GM12872 (cell line): ENCODE measurements around the gene MYRIP.

Source experiments
- TF ChIP-seq, protein P1 (sequence below): IDR thresholded peaks from 3 replicates; pipeline ENCODE4 v1.5.1; 2011; ENCODE audit warnings: low read depth, mild to moderate bottlenecking, low read length, moderate library complexity; ENCODE audit not compliant: insufficient read depth

The MYRIP gene

DNA sequence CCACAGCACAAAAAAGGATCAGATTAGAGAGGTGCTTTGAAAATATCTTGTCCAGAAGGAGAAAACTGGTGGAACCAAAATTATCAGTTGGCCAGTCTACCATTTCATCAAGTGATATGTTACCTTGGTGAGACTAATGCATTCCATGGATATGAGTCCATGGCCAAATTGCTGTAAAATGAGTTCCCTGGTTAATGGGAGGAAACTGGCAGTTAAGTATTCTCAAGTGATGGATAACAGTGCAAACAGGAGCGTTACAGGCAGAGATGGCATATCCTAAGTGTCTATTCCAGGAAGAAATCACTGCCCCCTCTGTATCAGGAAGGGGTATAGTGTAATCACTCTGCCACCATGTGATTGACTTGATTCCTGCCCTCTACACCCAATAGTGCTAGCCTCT lies 34.0 kb downstream of the MYRIP start:
- TF ChIP-seq, protein P1, sequence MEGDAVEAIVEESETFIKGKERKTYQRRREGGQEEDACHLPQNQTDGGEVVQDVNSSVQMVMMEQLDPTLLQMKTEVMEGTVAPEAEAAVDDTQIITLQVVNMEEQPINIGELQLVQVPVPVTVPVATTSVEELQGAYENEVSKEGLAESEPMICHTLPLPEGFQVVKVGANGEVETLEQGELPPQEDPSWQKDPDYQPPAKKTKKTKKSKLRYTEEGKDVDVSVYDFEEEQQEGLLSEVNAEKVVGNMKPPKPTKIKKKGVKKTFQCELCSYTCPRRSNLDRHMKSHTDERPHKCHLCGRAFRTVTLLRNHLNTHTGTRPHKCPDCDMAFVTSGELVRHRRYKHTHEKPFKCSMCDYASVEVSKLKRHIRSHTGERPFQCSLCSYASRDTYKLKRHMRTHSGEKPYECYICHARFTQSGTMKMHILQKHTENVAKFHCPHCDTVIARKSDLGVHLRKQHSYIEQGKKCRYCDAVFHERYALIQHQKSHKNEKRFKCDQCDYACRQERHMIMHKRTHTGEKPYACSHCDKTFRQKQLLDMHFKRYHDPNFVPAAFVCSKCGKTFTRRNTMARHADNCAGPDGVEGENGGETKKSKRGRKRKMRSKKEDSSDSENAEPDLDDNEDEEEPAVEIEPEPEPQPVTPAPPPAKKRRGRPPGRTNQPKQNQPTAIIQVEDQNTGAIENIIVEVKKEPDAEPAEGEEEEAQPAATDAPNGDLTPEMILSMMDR, result no peak

DNA sequence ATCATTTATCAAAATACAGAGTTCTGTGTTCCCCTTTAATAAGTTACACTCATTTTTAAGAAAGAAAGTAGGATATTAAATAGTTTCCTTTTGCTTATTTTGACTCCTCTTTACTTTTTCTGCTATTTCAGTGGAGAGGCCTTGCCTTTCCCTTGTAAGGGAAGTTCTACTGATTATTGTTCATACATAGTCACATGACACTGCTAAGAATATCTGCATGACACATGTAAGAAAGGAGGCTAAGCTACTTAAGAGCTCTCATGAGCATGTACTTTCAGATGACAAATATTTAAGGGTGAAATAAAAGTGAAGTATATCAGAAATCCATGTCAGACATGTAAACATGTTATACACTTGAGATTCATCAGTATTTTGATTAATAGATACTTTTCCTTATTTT lies 39.0 kb downstream of the MYRIP start:
- TF ChIP-seq, protein P1, result no peak

DNA sequence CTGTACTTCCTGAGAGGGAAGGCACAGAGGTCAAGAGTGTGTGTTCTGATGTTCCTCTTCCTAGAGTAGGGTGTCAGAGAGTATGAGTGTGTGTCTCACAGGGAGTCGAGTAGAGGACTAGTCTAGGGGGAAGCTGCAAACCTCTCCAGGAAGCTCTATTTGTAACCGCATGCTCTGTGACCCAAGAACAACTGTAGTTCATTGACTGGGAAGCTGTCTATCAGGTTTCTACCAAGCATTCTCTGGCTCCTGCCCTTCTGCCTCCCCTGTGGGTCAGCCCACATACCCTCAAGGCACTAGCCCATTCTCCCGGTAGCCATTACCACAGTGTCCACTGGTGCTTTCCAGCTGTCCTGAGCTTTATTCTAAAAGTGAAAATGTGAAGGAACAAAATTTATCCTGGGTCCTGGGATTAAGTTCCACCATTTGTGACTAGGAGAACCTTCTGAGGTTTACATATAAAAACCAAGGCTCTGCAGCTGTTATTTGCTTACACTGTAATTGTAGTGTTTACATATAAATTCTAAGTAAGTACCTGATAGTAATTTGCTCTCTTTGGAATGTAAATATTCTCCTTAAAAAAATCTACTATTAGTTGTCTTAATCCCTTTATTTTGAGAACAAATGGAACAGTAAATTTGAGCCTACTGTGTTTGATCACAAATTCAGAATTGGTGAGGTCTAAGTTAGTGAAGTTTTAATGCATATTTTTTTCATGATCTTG lies 40.7 kb downstream of the MYRIP start:
- TF ChIP-seq, protein P1, result no peak

DNA sequence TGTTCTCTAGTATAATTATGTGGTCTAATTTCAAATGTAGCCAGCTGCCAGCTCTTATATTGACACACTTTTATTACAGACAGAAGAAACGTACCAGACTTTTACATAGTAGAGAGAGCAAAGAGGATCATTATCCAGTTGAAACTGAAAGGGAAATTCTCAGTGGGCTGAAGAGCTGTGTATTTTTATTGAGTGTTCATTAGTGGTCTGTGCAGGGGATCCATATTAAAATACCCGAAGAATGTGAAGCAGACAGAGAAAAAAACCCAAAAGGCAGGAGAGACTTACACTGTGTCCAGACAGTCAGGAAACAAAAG lies 41.3 kb downstream of the MYRIP start:
- TF ChIP-seq, protein P1, result no peak

DNA sequence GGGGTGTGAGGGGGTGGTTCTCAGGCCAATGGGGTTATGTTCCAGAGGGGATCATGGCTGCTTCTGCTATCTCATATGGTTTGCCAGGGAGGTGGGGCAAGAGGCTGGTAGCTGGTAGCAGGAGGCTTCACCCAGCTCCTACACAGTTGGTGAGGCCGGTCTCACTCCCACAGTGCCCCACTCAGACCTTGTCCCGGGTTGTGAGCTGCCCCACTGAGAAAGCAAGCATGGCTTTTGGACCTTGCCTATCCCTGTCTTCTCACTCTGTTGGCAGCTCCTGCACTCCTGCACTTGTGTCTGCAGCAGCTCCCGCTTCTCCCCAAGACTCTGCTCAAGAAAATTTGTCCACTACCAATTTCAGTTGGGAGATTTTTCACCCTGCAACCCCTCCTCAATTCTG lies 46.1 kb downstream of the MYRIP start:
- TF ChIP-seq, protein P1, result no peak

DNA sequence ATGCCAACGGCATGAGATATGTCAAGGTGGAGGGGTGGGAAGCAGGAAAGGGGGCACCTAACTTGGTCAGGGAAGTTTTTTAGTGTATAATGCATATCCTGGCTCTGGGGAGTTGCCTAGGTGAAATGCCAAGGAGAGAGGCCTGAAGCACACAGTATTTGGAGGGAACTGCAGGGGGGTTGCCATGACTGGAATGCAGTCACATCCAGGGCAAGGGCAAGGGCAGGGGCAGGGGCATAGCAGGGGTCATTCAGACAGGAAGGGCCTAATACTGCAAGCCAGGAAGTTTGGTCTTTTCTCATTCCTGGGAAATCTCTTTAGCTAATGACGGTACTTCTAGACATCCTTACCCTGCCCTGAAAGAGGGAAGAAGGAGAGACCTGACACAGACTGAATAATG lies 60.5 kb downstream of the MYRIP start:
- TF ChIP-seq, protein P1, result no peak

DNA sequence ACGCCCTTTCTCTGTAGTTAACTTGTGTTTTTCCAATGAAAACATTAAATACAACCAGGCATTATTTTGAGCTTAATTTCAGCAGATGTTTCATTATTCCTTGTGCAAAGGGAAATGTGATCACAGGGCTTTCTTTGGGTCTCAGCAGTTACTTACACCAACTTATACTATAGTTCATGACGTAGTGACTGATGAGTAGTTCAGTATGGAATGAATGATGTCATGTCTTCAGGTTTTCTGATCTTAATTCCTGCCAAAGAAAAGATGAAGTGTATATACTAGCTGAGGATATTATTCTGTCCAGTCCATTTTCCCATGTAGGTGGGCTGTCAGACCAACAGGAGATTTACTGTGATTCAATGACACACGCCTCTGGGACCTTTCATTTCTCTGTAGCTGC lies 61.3 kb downstream of the MYRIP start:
- TF ChIP-seq, protein P1, result no peak
